Hepatocyte (in vitro differentiated cells): Measurements from ENCODE around the gene RBFOX1. TPM values are rescaled to one million over a fixed set of nuclear protein-coding genes. Genes with fewer than 3 reads are reported as not detected.

Experiments used
- DNase-seq: peaks from one replicate; pipeline ENCODE4 v3.0.0-alpha.2; 2016; ENCODE audit warnings: low spot score
- H2AFZ ChIP-seq: fragments of 200-600 bp; sonication (generic); 2 replicates; pipeline ENCODE4 v1.6.0; 2016; ENCODE audit warnings: antibody characterized with exemption, mild to moderate bottlenecking
- H3K27ac ChIP-seq: fragments of 200-600 bp; sonication (generic); 2 replicates; pipeline ENCODE4 v1.5.1; 2016; ENCODE audit warnings: mild to moderate bottlenecking
- H3K27me3 ChIP-seq: fragments of 200-600 bp; sonication (generic); 2 replicates; pipeline ENCODE4 v1.6.1; 2016
- H3K36me3 ChIP-seq: fragments of 200-600 bp; sonication (generic); replicated peaks from 2 replicates; pipeline ENCODE4 v1.5.1; 2016; ENCODE audit warnings: low read depth; ENCODE audit not compliant: insufficient read depth
- H3K4me1 ChIP-seq: fragments of 200-600 bp; sonication (generic); 2 replicates; pipeline ENCODE4 v1.5.1; 2016; ENCODE audit warnings: mild to moderate bottlenecking, moderate library complexity; ENCODE audit not compliant: insufficient read depth
- H3K4me2 ChIP-seq: fragments of 200-600 bp; sonication (generic); 2 replicates; pipeline ENCODE4 v1.6.0; 2016
- H3K4me3 ChIP-seq: fragments of 200-600 bp; sonication (generic); 2 replicates; pipeline ENCODE4 v1.5.1; 2016; ENCODE audit warnings: mild to moderate bottlenecking
- H3K79me2 ChIP-seq: fragments of 200-600 bp; sonication (generic); 2 replicates; pipeline ENCODE4 v1.6.0; 2017; ENCODE audit warnings: mild to moderate bottlenecking
- H3K9me2 ChIP-seq: fragments of 200-600 bp; sonication (generic); replicated peaks from 2 replicates; pipeline ENCODE4 v1.6.0; 2017; ENCODE audit warnings: mild to moderate bottlenecking; ENCODE audit not compliant: insufficient read depth
- H3K9me3 ChIP-seq: fragments of 200-600 bp; sonication (generic); 2 replicates; pipeline ENCODE4 v1.5.1; 2016; ENCODE audit warnings: low read depth, mild to moderate bottlenecking
- H4K20me1 ChIP-seq: fragments of 200-600 bp; sonication (generic); 2 replicates; pipeline ENCODE4 v1.6.0; 2016; ENCODE audit warnings: mild to moderate bottlenecking; ENCODE audit not compliant: insufficient read depth, poor library complexity, severe bottlenecking
- EZH2 ChIP-seq: fragments of 200-600 bp; sonication (generic); IDR thresholded peaks from 2 replicates; pipeline ENCODE4 v1.6.1; 2016; ENCODE audit warnings: antibody characterized with exemption, mild to moderate bottlenecking, borderline replicate concordance
- EZH2phosphoT487 ChIP-seq: fragments of 200-600 bp; sonication (generic); IDR thresholded peaks from one replicate; pipeline ENCODE4 v1.6.1; 2018; ENCODE audit warnings: antibody characterized with exemption, mild to moderate bottlenecking, low read depth, moderate library complexity; ENCODE audit not compliant: unreplicated experiment, severe bottlenecking
- WGBS: methylation state at CpG from one replicate; pipeline ENCODE4 v1.1.6; 2016; ENCODE audit warnings: low lambda C conversion rate; ENCODE audit errors: missing lambda C conversion rate; 5-methylcytosine and 5-hydroxymethylcytosine counted together
- polyA plus RNA-seq: library from polyadenylated mRNA; unstranded; fragments of >200 nt; fragmentation: Nextera tagmentation; extraction: Ambion mirVana; gene quantifications from 2 replicates; pipeline ENCODE4 v1.2.1, GENCODE V29; 2016
- total RNA-seq: library from RNA; depleted of rRNA; stranded (reverse); fragments of >200 nt; gene quantifications from 2 replicates; pipeline ENCODE4 v1.2.3, GENCODE V29; 2014
- TF ChIP-seq, protein P1 (sequence below): fragments of 200-600 bp; sonication (generic); IDR thresholded peaks from 2 replicates; pipeline ENCODE4 v1.5.1; 2016; ENCODE audit warnings: antibody characterized with exemption, mild to moderate bottlenecking; ENCODE audit not compliant: poor library complexity

Gene RBFOX1
- total and polyA plus RNA-seq, 2 experiments from 2014 or later, result 1.00 to 1.2 TPM

GRCh38 chr16:7350806-7351205, 18.2 kb downstream of the RBFOX1 start:
- Histone ChIP-seq H3K9me3 (no peaks in the 10 kb centered on the region), H3K4me1 (no peaks in the 10 kb centered on the region), H2AFZ (no peak overlapping the region), H3K79me2 (no peaks in the 10 kb centered on the region), H3K27me3 (no peaks in the 10 kb centered on the region), H3K36me3 (no peaks in the 10 kb centered on the region), H3K4me2 (no peak overlapping the region), H4K20me1 (no peaks in the 10 kb centered on the region), H3K4me3 (no peak overlapping the region), H3K27ac (no peak overlapping the region), H3K9me2 (no peaks in the 10 kb centered on the region)
- TF ChIP-seq EZH2, result no peak
- TF ChIP-seq EZH2phosphoT487, result no peak
- TF ChIP-seq, protein P1, sequence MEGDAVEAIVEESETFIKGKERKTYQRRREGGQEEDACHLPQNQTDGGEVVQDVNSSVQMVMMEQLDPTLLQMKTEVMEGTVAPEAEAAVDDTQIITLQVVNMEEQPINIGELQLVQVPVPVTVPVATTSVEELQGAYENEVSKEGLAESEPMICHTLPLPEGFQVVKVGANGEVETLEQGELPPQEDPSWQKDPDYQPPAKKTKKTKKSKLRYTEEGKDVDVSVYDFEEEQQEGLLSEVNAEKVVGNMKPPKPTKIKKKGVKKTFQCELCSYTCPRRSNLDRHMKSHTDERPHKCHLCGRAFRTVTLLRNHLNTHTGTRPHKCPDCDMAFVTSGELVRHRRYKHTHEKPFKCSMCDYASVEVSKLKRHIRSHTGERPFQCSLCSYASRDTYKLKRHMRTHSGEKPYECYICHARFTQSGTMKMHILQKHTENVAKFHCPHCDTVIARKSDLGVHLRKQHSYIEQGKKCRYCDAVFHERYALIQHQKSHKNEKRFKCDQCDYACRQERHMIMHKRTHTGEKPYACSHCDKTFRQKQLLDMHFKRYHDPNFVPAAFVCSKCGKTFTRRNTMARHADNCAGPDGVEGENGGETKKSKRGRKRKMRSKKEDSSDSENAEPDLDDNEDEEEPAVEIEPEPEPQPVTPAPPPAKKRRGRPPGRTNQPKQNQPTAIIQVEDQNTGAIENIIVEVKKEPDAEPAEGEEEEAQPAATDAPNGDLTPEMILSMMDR, result no peak
- DNase-seq, result no peak
- 89% methylated on average over 2 of the region's 2 CpGs for WGBS

- Histone ChIP-seq H3K4me1 (no peaks in the 10 kb centered on the region), H3K79me2 (no peaks in the 10 kb centered on the region), H3K27ac (no peak overlapping the region), H3K9me2 (no peaks in the 10 kb centered on the region), H3K4me2 (no peak overlapping the region), H4K20me1 (no peaks in the 10 kb centered on the region), H3K36me3 (no peaks in the 10 kb centered on the region), H3K4me3 (no peak overlapping the region), H3K9me3 (no peaks in the 10 kb centered on the region), H2AFZ (no peak overlapping the region), H3K27me3 (no peaks in the 10 kb centered on the region)
- TF ChIP-seq EZH2phosphoT487 (no peak), EZH2 (no peak)
- TF ChIP-seq, protein P1, result no peak
- no peak for DNase-seq
- 87% methylated on average over 11 of the region's 11 CpGs for WGBS
Measured at GRCh38 chr16:7351610-7352510, 19.2 kb downstream of the RBFOX1 start.

- DNase-seq, result no peak
- H4K20me1 ChIP-seq, result no peaks in the 10 kb centered on the region
- H3K4me2 ChIP-seq, result no peak overlapping the region
- H3K27me3 ChIP-seq, result no peaks in the 10 kb centered on the region
- WGBS, result 88% methylated on average over 5 of the region's 5 CpGs
- no peaks in the 10 kb centered on the region for H3K9me3 ChIP-seq
- H2AFZ ChIP-seq, result no peak overlapping the region
- no peak overlapping the region for H3K27ac ChIP-seq
- H3K4me1 ChIP-seq, result no peaks in the 10 kb centered on the region
- no peak overlapping the region for H3K4me3 ChIP-seq
- H3K9me2 ChIP-seq, result no peaks in the 10 kb centered on the region
- no peak for TF ChIP-seq EZH2
- TF ChIP-seq, protein P1, result no peak
- TF ChIP-seq EZH2phosphoT487, result no peak
- no peaks in the 10 kb centered on the region for H3K36me3 ChIP-seq
- H3K79me2 ChIP-seq, result no peaks in the 10 kb centered on the region
Measured at GRCh38 chr16:7355758-7356157, 23.1 kb downstream of the RBFOX1 start.
